ENCODE results near the gene SPN.
"Not testable (repeated sequence)": the region's sequence is repeated elsewhere in the genome, so short reads cannot be mapped to it uniquely, and the experiment has no call there.

SPN gene, protein sequence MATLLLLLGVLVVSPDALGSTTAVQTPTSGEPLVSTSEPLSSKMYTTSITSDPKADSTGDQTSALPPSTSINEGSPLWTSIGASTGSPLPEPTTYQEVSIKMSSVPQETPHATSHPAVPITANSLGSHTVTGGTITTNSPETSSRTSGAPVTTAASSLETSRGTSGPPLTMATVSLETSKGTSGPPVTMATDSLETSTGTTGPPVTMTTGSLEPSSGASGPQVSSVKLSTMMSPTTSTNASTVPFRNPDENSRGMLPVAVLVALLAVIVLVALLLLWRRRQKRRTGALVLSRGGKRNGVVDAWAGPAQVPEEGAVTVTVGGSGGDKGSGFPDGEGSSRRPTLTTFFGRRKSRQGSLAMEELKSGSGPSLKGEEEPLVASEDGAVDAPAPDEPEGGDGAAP

DNA sequence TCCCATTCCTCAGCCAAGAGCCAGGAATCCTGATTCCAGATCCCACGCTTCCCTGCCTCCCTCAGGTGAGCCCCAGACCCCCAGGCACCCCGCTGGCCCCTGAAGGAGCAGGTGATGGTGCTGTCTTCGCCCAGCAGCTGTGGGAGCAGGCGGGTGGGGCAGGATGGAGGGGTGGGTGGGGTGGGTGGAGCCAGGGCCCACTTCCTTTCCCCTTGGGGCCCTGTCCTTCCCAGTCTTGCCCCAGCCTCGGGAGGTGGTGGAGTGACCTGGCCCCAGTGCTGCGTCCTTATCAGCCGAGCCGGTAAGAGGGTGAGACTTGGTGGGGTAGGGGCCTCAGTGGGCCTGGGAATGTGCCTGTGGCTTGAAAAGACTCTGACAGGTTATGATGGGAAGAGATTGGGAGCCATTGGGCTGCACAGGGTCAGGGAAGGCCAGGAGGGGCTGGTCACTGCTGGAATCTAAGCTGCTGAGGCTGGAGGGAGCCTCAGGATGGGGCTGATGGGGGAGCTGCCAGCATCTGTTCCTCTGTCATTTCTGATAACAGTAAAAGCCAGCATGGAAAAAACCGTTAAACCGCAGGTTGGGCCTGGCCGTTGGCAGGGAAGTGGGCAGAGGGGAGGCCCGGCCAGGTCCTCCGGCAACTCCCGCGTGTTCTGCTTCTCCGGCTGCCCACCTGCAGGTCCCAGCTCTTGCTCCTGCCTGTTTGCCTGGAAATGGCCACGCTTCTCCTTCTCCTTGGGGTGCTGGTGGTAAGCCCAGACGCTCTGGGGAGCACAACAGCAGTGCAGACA is at the start of gene SPN:
Gene SPN, plus strand, starts transcription at position 232 of the 791 bp plus-strand sequence. Its CDS starts 482 bp downstream, at position 714.
- DNase-seq = peak; percentile 54

GRCh38 chr16:29613307-29614057 is 49.6 kb upstream of the SPN start:
- peak; percentile 95 for DNase-seq

DNA sequence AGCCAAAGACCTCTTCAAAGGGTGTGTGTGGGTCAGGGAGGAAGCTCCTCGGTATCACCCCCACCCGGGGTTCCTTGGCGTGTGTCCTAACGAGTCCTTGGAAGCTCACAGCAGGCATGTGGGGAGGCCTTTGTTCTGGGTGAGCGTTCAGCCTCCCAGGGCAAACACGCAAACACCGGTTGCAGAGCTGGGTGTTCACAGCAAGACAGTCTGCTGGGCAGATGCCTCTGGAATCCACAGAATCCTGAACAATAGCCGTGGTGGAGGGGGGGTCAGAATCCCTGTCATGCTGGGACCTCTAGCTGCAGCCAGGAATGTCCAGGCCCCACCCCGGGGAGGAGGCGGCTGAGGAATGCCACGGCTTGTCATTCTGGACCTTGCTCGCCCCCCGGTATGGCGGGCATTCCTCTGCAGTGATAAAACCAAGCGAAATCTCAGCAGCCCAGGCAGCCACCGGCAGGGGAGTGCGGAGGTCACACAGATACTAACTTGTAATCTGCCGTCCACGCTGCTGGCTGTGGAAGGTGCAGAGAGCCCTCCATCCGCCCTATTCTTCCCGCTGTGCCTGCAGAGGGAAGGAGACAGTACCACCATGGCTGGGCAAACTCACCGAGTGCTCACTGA is 48.2 kb upstream of the SPN start:
- DNase-seq = not testable (repeated sequence)

- DNase-seq = not testable (repeated sequence)
Observed at GRCh38 chr16:29616127-29616526, 46.9 kb upstream of the SPN start.

DNA sequence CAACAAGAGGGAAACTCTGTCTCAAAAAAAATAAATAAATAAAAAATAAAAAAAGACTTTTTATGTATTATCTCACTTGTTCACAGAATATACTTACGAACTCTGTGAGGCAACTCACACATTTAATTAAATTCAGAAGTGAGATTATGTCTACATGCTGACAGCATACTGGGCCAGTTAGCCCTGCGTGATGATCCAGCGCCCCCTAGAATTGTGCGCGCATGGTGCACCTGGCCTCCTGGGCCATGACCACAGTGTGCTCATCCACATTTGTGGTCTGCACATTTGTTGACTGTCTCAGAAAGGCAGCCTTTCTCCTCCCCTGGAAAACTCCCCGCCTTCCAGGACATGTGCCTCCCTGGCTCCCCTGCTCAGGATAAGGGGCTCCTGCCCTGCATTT is 42.5 kb upstream of the SPN start:
- DNase-seq = peak; percentile 73

GRCh38 chr16:29622738-29623137 is 40.3 kb upstream of the SPN start:
- DNase-seq = not testable (repeated sequence)

DNA sequence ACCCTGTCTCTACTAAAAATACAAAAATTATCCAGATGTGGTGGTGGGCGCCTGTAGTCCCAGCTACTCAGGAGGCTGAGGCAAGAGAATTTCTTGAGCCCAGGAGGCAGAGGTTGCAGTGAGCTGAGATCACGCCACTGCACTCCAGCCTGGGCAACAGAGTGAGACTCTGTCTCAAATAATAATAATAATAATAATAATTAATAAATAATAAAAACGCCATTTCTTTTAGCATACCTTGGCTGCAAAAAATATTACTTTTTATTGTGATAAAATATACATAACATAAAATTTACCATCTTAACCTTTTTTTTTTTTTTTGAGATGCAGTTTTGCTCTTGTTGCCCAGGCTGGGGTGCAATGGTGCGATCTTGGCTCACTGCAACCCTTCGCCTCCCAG is 39.8 kb upstream of the SPN start:
- not testable (repeated sequence) for DNase-seq

GRCh38 chr16:29625114-29625513 is 37.9 kb upstream of the SPN start:
- not testable (repeated sequence) for DNase-seq

GRCh38 chr16:29626778-29627331 is 36.2 kb upstream of the SPN start:
- DNase-seq = peak; percentile 74

GRCh38 chr16:29627661-29628075 is 35.4 kb upstream of the SPN start:
- DNase-seq = not testable (repeated sequence)

DNA sequence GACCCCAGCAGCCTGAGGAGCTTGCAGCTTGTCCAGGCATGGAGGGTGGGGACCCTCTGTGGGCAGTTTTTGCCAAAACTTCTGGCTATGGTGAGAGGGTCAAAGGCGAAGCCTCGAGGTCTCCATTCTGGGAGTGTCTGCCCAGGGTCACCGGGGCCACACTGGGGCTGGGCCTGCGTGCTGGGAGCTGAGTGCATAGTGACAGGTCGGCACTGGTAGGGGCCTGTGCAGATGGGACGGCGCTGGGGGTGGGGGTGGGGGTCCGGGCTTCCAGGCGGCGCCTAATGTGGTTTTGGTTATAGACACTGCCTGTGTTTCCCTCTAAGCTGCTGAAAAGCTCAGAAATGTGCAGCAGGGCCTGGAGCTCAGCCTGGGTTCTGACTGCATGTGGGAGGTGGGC is 34.3 kb upstream of the SPN start:
- not testable (repeated sequence) for DNase-seq

- DNase-seq = not testable (repeated sequence)
Observed at GRCh38 chr16:29629318-29629717, 33.7 kb upstream of the SPN start.

DNA sequence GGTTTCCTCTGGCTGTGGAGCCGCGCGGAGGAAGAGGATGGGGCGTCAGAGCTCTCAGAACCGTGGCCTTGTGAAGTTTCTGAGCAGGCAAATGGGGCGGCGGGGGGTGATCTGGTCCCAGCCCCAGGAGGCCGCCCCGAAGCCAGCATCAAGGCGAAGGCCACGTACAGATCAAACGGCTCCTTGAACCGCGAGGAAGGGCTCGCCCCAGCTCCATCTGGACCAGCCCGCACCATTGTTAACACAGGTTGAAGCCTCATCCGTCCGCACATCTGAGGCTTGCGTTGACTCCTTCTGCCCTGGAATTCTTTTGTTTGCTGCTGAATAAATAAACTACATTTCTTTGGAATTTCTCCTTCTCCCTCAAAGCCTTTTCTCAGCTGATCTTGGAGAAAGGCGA is 31.4 kb upstream of the SPN start:
- DNase-seq = not testable (repeated sequence)

DNA sequence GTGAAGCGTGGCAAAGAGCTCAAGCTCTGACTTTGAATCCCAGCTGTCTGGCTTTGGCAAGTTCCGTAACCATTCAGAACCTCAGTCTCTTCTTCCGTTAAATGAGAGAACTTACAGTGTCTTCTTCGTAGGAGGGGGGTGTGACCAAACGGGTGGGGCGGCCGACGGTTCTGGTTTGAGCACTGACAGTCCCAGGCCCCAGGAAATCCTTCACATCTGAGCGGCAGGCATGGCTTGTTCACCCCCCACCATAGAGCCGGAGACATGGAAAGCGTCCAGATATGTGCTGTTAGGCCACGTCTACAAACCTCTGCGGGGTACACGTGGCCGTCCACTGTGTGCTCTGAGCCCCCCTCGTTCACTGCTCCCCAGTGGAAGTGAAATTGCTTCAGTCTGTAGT is 27.1 kb upstream of the SPN start:
- not testable (repeated sequence) for DNase-seq

DNA sequence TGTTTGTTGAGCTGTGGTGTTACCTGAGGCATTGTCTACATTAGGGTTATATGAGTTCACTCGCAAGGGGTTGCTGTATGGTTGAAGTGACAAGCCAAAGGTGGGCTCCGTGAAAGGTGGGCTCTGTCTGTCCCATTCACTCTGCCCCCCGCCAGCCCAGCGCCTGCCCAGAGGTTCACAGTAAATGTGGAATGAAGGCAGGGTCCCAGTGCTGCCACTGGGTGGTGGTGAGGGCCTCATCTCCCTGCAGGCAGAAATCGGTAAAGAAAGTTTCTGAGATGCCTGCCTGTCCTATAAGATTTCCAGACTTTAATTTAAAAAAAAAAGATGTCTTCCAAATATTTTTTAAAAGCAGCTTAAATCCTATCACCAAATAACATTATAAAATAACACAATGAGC is 26.7 kb upstream of the SPN start:
- DNase-seq = not testable (repeated sequence)

DNA sequence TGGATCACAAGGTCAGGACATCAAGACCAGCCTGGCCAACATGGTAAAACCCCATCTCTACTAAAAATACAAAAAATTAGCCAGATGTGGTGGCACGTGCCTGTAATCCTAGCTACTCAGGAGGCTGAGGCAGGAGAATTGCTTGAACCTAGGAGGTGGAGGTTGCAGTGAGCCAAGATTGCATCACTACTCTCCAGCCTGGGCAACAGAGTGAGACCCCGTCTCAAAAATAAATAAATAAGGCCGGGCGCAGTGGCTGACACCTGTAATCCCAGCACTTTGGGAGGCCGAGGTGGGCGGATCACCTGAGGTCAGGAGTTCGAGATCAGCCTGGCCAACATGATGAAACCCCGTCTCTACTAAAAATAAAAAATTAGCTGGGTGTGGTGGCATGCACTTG is 24.3 kb upstream of the SPN start:
- DNase-seq = not testable (repeated sequence)

DNA sequence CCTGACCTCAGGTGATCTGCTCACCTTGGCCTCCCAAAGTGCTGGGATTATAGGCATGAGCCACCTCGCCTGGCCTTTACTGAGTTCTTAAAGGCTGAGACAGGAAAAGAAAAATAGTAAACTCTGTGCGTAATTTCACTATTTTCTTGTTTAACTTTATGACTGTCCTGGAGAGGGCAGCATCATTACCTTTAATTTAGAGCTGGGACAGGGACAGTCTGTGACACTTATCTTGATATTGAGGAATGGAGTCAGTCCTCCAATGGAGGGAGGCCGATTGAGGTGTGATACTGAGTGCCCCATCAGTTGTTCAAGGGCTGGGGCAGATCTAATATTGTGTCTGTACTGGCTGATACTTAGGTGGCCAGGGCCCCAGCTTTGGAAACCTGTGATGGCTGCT is 21.5 kb upstream of the SPN start:
- DNase-seq = no peak

DNA sequence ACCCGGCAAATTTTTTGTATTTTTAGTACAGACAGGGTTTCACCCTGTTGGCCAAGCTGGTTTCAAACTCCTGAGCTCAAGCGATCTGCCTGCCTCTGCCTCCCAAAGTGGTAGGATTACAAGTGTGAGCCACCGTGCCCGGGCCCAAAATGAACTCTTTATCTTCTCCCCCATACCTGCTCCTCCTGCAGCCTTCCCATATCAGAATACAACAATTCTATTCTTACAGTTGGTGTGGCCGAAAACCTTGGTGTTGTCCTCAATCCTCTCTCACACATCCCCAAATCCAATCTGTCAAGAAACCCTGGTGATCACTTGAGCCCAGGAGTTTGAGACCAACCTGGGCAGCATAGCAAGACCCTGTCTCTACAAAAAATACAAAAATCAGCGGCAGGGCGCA is 19.5 kb upstream of the SPN start:
- no peak for DNase-seq

- no peak for DNase-seq
Observed at GRCh38 chr16:29644338-29644857, 18.6 kb upstream of the SPN start.

DNA sequence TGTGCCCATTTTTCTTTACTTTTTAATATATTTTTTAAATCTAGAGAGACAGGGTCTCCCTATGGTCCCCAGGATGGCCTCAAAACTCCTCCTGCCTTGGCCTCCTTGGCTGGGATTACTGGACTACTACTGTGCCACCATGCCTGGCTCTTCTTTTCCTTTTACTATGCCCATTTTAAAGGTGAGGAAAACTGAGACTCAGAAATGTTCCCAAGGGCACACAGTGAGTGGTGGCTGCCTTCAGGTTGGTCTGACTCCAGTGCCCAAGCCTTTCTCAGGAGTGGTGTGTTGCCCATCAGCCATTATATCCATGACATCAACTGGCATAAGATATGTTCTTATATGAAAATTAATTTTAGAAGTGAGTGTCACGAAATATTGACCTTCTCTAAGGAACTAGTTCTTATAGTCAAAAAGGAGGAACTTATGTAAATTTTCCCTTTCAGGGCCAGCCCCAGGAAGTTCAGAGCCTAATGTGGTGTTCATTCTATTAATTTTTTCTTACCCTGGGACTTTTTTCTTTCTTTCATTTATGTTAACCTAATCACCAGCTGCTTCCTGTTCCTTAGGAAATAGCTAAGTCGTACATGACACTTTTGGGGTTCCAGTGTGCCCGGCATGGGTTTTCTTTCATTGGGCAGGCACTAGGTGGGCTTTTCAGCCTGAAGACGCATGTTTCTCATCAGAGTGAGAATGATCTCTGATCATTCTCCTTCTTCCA is 17.9 kb upstream of the SPN start:
- DNase-seq = no peak

GRCh38 chr16:29645694-29646187 is 17.3 kb upstream of the SPN start:
- no peak for DNase-seq
